Nephron (organoid): Measurements from ENCODE around the gene AKNA.
"Not testable (repeated sequence)": the region's sequence is repeated elsewhere in the genome, so short reads cannot be mapped to it uniquely, and the experiment has no call there.

Source experiments
- H3K27ac Mint-ChIP-seq, 3 experiments: 2 replicates each; pipeline ENCODE4 v1.8.0; 2020; ENCODE audit warnings: mixed read lengths in 3 of 3, mild to moderate bottlenecking in 2 of 3, moderate library complexity in 1 of 3
- H3K27me3 Mint-ChIP-seq: 2 replicates; pipeline ENCODE4 v1.8.0; 2021; ENCODE audit warnings: low read depth, mild to moderate bottlenecking, moderate library complexity, mixed read lengths
- H3K36me3 Mint-ChIP-seq: 2 replicates; pipeline ENCODE4 v1.8.0; 2020; ENCODE audit warnings: low read depth, mixed read lengths
- H3K4me1 Mint-ChIP-seq: 2 replicates; pipeline ENCODE4 v1.8.0; 2020; ENCODE audit warnings: mixed read lengths
- H3K4me3 Mint-ChIP-seq, 3 experiments: 2 replicates each; pipeline ENCODE4 v1.8.0; 2020; ENCODE audit warnings: mild to moderate bottlenecking in 3 of 3, mixed read lengths in 3 of 3, moderate library complexity in 2 of 3
- H3K9me3 Mint-ChIP-seq: 2 replicates; pipeline ENCODE4 v1.8.0; 2020; ENCODE audit warnings: mixed read lengths
- CTCF ChIP-seq, 3 experiments: fragments of 200-600 bp; sonication (generic); IDR thresholded peaks; one replicate each; pipeline ENCODE4 v1.5.0; 2021; ENCODE audit warnings: antibody characterized with exemption in 3 of 3; ENCODE audit not compliant: unreplicated experiment in 3 of 3

AKNA gene

GRCh38 chr9:114335745-114336144 is 52.0 kb downstream of the AKNA start:
- H3K27ac Mint-ChIP-seq, result no peak overlapping the region
- H3K4me1 Mint-ChIP-seq, result no peaks in the 10 kb centered on the region
- no peak for TF ChIP-seq CTCF (IDR thresholded peaks at IDR 0.05; ENCODE audit: unreplicated experiment in 3 of 3)
- no peaks in the 10 kb centered on the region for H3K9me3 Mint-ChIP-seq
- no peaks in the 10 kb centered on the region for H3K27me3 Mint-ChIP-seq
- H3K4me3 Mint-ChIP-seq, result no peak overlapping the region
- peaks cover 28% of the 10 kb centered on the region for H3K36me3 Mint-ChIP-seq

GRCh38 chr9:114334490-114334889 is 53.3 kb downstream of the AKNA start:
- H3K36me3 Mint-ChIP-seq, result peaks cover 17% of the 10 kb centered on the region
- TF ChIP-seq CTCF (IDR thresholded peaks at IDR 0.05; ENCODE audit: unreplicated experiment in 3 of 3), result no peak
- no peaks in the 10 kb centered on the region for H3K4me1 Mint-ChIP-seq
- no peak overlapping the region for H3K4me3 Mint-ChIP-seq
- no peaks in the 10 kb centered on the region for H3K9me3 Mint-ChIP-seq
- no peaks in the 10 kb centered on the region for H3K27me3 Mint-ChIP-seq
- no peak overlapping the region for H3K27ac Mint-ChIP-seq

- not testable (repeated sequence) for H3K27ac Mint-ChIP-seq, H3K27me3 Mint-ChIP-seq, H3K9me3 Mint-ChIP-seq, H3K4me1 Mint-ChIP-seq, H3K4me3 Mint-ChIP-seq
- peaks cover 13% of the 10 kb centered on the region for H3K36me3 Mint-ChIP-seq
Observed at GRCh38 chr9:114333718-114334117, 54.1 kb downstream of the AKNA start.

- not testable (repeated sequence) for H3K36me3 Mint-ChIP-seq, H3K4me3 Mint-ChIP-seq, H3K27me3 Mint-ChIP-seq, H3K27ac Mint-ChIP-seq, H3K9me3 Mint-ChIP-seq, H3K4me1 Mint-ChIP-seq
Observed at GRCh38 chr9:114332474-114333040, 55.2 kb downstream of the AKNA start.

GRCh38 chr9:114331229-114332195 is 56.3 kb downstream of the AKNA start:
- not testable (repeated sequence) for H3K27me3 Mint-ChIP-seq, H3K4me1 Mint-ChIP-seq, H3K9me3 Mint-ChIP-seq, H3K36me3 Mint-ChIP-seq, H3K4me3 Mint-ChIP-seq, H3K27ac Mint-ChIP-seq

- Mint-ChIP-seq H3K36me3 (peaks cover 4% of the 10 kb centered on the region), H3K27ac (no peak overlapping the region), H3K9me3 (no peaks in the 10 kb centered on the region), H3K27me3 (no peaks in the 10 kb centered on the region), H3K4me1 (no peaks in the 10 kb centered on the region), H3K4me3 (no peak overlapping the region)
- TF ChIP-seq CTCF (IDR thresholded peaks at IDR 0.05; ENCODE audit: unreplicated experiment in 3 of 3), result no peak
Observed at GRCh38 chr9:114330636-114331035, 57.1 kb downstream of the AKNA start.

GRCh38 chr9:114329625-114330022 is 58.2 kb downstream of the AKNA start, which contains the start of gene ORM2:
TSS of gene ORM2 (plus strand) at chr9:114329869. CDS start at chr9:114329905, 36 bp downstream.
- H3K4me3 Mint-ChIP-seq, H3K27me3 Mint-ChIP-seq, H3K4me1 Mint-ChIP-seq, H3K27ac Mint-ChIP-seq, H3K9me3 Mint-ChIP-seq, H3K36me3 Mint-ChIP-seq: not testable (repeated sequence)

GRCh38 chr9:114328937-114329624 is 58.7 kb downstream of the AKNA start:
- H3K4me1 Mint-ChIP-seq, H3K4me3 Mint-ChIP-seq, H3K9me3 Mint-ChIP-seq, H3K36me3 Mint-ChIP-seq, H3K27me3 Mint-ChIP-seq, H3K27ac Mint-ChIP-seq: not testable (repeated sequence)

- H3K4me3 Mint-ChIP-seq, H3K4me1 Mint-ChIP-seq, H3K27me3 Mint-ChIP-seq, H3K36me3 Mint-ChIP-seq, H3K9me3 Mint-ChIP-seq, H3K27ac Mint-ChIP-seq: not testable (repeated sequence)
Observed at GRCh38 chr9:114328357-114328820, 59.4 kb downstream of the AKNA start.
